Measurements from ENCODE around the gene OFD1. TPM values are rescaled to one million over a fixed set of nuclear protein-coding genes. Genes with fewer than 3 reads are reported as not detected.

The OFD1 gene
- total RNA-seq, 1 donor from 2014 or later: 37.7 TPM

- Mint-ChIP-seq H3K4me3 (no peak overlapping the region), H3K27ac (no peak overlapping the region), H3K36me3 (no peaks in the 10 kb centered on the region), H3K9me3 (peaks cover 13% of the 10 kb centered on the region), H3K27me3 (no peaks in the 10 kb centered on the region), H3K4me1 (ENCODE audit: unreplicated experiment) (no peaks in the 10 kb centered on the region)
- TF ChIP-seq CTCF (conservative IDR thresholded peaks at IDR 0.05): no peak
- no peak for DNase-seq (ENCODE audit: extremely low spot score, unreplicated experiment)
Observed at GRCh38 chrX:13815664-13816063, 81.1 kb downstream of the OFD1 start.

GRCh38 chrX:13816176-13816575 lies 81.6 kb downstream of the OFD1 start:
- TF ChIP-seq CTCF (conservative IDR thresholded peaks at IDR 0.05): no peak
- H3K4me1 Mint-ChIP-seq (ENCODE audit: unreplicated experiment): no peaks in the 10 kb centered on the region
- no peaks in the 10 kb centered on the region for H3K36me3 Mint-ChIP-seq
- no peak overlapping the region for H3K27ac Mint-ChIP-seq
- H3K9me3 Mint-ChIP-seq: peaks cover 13% of the 10 kb centered on the region
- no peak for DNase-seq (ENCODE audit: extremely low spot score, unreplicated experiment)
- H3K27me3 Mint-ChIP-seq: no peaks in the 10 kb centered on the region
- H3K4me3 Mint-ChIP-seq: peak overlapping the region; percentile 5

- Mint-ChIP-seq H3K4me3 (peak within 1 kb of the TSS; percentile 70), H3K36me3 (no peaks in the 10 kb centered on the region), H3K27me3 (no peaks in the 10 kb centered on the region), H3K9me3 (peaks cover 13% of the 10 kb centered on the region), H3K4me1 (ENCODE audit: unreplicated experiment) (no peaks in the 10 kb centered on the region), H3K27ac (no peak within 1 kb of the TSS)
- no peak for DNase-seq (ENCODE audit: extremely low spot score, unreplicated experiment)
- no peak for TF ChIP-seq CTCF (conservative IDR thresholded peaks at IDR 0.05)
Observed at GRCh38 chrX:13816643-13817627, 82.4 kb downstream of the OFD1 start, which contains the start of gene GPM6B. Gene GPM6B (minus strand): TSS chrX:13817093. CDS start chrX:13816904, 189 bp downstream.

Other genes with a start within 250 kb of the OFD1 start
- gene EGFL6, start 165.1 kb upstream of the OFD1 start, total RNA-seq (ENCODE audit: low replicate concordance): 0.40 and 4.5 TPM in 2 replicates
- 2.7 and 4.6 TPM in 2 replicates for gene TCEANC, start 81.6 kb upstream of the OFD1 start, total RNA-seq (ENCODE audit: low replicate concordance)
- 26.4 and 43.3 TPM in 2 replicates for gene RAB9A, start 45.6 kb upstream of the OFD1 start, total RNA-seq (ENCODE audit: low replicate concordance)
- gene TRAPPC2, start 128 bp upstream of the OFD1 start, total RNA-seq (ENCODE audit: low replicate concordance): 15.5 and 21.5 TPM in 2 replicates
- 2.1 and 17.3 TPM in 2 replicates for gene GPM6B, start 82.3 kb downstream of the OFD1 start, total RNA-seq (ENCODE audit: low replicate concordance)